ENCODE measurements around the gene ZBTB9.

Gene ZBTB9

DNA sequence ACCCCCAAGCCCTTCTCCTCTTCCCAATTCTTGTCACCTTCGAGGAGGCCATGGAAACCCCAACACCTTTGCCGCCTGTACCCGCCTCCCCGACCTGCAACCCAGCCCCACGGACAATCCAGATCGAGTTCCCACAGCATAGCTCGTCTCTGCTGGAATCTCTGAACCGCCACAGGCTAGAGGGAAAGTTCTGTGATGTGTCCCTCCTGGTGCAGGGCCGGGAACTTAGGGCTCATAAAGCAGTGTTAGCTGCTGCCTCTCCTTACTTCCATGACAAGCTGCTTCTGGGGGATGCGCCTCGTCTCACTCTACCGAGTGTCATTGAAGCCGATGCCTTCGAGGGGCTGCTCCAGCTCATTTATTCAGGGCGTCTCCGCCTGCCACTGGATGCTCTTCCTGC is 675 bp downstream of the ZBTB9 start:
- H3K9me3 ChIP-seq (ENCODE audit: low read length) = no peaks in the 10 kb centered on the region
- H3K4me1 ChIP-seq (ENCODE audit: insufficient read depth, low read length, severe bottlenecking) = peaks cover 19% of the 10 kb centered on the region
- H3K79me2 ChIP-seq (ENCODE audit: insufficient read depth, low read length) = no peaks in the 10 kb centered on the region
- peak overlapping the region; percentile 78 for H3K4me3 ChIP-seq (ENCODE audit: low read depth, low read length, poor library complexity, severe bottlenecking)
- no peaks in the 10 kb centered on the region for H4K20me1 ChIP-seq (ENCODE audit: insufficient read depth, low read length)
- H3K36me3 ChIP-seq (ENCODE audit: insufficient read depth, low read length) = peaks cover 12% of the 10 kb centered on the region; the same call in 1 of the 2 replicates
- no peak overlapping the region for H2AFZ ChIP-seq (ENCODE audit: low read length)
- TF ChIP-seq, protein P1, sequence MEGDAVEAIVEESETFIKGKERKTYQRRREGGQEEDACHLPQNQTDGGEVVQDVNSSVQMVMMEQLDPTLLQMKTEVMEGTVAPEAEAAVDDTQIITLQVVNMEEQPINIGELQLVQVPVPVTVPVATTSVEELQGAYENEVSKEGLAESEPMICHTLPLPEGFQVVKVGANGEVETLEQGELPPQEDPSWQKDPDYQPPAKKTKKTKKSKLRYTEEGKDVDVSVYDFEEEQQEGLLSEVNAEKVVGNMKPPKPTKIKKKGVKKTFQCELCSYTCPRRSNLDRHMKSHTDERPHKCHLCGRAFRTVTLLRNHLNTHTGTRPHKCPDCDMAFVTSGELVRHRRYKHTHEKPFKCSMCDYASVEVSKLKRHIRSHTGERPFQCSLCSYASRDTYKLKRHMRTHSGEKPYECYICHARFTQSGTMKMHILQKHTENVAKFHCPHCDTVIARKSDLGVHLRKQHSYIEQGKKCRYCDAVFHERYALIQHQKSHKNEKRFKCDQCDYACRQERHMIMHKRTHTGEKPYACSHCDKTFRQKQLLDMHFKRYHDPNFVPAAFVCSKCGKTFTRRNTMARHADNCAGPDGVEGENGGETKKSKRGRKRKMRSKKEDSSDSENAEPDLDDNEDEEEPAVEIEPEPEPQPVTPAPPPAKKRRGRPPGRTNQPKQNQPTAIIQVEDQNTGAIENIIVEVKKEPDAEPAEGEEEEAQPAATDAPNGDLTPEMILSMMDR (IDR thresholded peaks at IDR 0.05; ENCODE audit: low read length) = no peak
- no peak for TF ChIP-seq EZH2 (IDR thresholded peaks at IDR 0.05; ENCODE audit: borderline replicate concordance, low read length)
- peak overlapping the region; percentile 74 for H3K9ac ChIP-seq (ENCODE audit: low read length)
- no peaks in the 10 kb centered on the region for H3K27me3 ChIP-seq (ENCODE audit: insufficient read depth, low read length)
- peak overlapping the region; percentile 66 for H3K4me2 ChIP-seq (ENCODE audit: low read length)
- no peak overlapping the region for H3K27ac ChIP-seq (ENCODE audit: low read depth, low read length, poor library complexity, severe bottlenecking)
- no peaks in the 10 kb centered on the region for H3K9me2 ChIP-seq (ENCODE audit: low read depth, low read length)
- H3F3A ChIP-seq (ENCODE audit: insufficient read depth, low read length) = no peaks in the 10 kb centered on the region

DNA sequence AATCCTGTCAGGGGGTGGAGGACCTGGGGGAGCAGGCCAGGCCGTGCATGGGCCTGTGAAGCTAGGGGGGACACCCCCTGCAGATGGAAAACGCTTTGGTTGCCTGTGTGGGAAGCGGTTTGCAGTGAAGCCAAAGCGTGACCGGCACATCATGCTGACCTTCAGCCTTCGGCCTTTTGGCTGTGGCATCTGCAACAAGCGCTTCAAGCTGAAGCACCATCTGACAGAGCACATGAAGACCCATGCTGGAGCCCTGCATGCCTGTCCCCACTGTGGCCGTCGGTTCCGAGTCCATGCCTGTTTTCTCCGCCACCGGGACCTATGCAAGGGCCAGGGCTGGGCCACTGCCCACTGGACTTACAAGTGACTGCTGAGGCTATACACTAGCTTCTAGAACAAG is 1.8 kb downstream of the ZBTB9 start:
- Histone ChIP-seq H2AFZ (ENCODE audit: low read length) (no peak overlapping the region), H3K79me2 (ENCODE audit: insufficient read depth, low read length) (no peaks in the 10 kb centered on the region), H3F3A (ENCODE audit: insufficient read depth, low read length) (no peaks in the 10 kb centered on the region), H3K9me2 (ENCODE audit: low read depth, low read length) (no peaks in the 10 kb centered on the region), H3K36me3 (ENCODE audit: insufficient read depth, low read length) (peaks cover 12% of the 10 kb centered on the region; the same call in 1 of the 2 replicates), H3K9ac (ENCODE audit: low read length) (no peak overlapping the region), H3K9me3 (ENCODE audit: low read length) (no peaks in the 10 kb centered on the region), H4K20me1 (ENCODE audit: insufficient read depth, low read length) (no peaks in the 10 kb centered on the region), H3K4me3 (ENCODE audit: low read depth, low read length, poor library complexity, severe bottlenecking) (no peak overlapping the region), H3K4me2 (ENCODE audit: low read length) (no peak overlapping the region), H3K27me3 (ENCODE audit: insufficient read depth, low read length) (no peaks in the 10 kb centered on the region), H3K4me1 (ENCODE audit: insufficient read depth, low read length, severe bottlenecking) (peaks cover 19% of the 10 kb centered on the region), H3K27ac (ENCODE audit: low read depth, low read length, poor library complexity, severe bottlenecking) (no peak overlapping the region)
- TF ChIP-seq, protein P1 (IDR thresholded peaks at IDR 0.05; ENCODE audit: low read length) = no peak
- no peak for TF ChIP-seq EZH2 (IDR thresholded peaks at IDR 0.05; ENCODE audit: borderline replicate concordance, low read length)

DNA sequence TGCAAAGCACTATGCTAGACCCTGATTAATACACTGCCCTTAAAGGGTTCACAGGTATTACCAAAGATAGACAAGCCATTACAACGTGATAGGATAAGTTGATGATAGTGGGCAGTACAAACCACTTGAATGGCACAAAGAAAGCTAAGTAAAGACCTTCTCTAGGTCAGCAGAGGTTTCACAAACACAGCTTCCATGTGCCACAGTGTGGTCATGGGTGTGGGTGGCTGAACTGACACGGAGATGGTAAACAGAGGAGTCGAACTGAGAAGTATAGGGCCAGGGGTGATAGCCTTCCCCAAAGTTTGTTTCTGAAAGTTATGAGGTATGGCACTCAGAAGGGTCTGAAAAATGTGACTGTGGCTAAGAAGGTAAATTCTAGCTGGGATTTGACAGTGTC is 4.3 kb downstream of the ZBTB9 start:
- Histone ChIP-seq H2AFZ (ENCODE audit: low read length) (no peak overlapping the region), H3K36me3 (ENCODE audit: insufficient read depth, low read length) (peaks cover 12% of the 10 kb centered on the region; the same call in 1 of the 2 replicates), H4K20me1 (ENCODE audit: insufficient read depth, low read length) (no peaks in the 10 kb centered on the region), H3K4me2 (ENCODE audit: low read length) (no peak overlapping the region), H3K79me2 (ENCODE audit: insufficient read depth, low read length) (no peaks in the 10 kb centered on the region), H3K27ac (ENCODE audit: low read depth, low read length, poor library complexity, severe bottlenecking) (no peak overlapping the region), H3K4me1 (ENCODE audit: insufficient read depth, low read length, severe bottlenecking) (peaks cover 9% of the 10 kb centered on the region), H3K4me3 (ENCODE audit: low read depth, low read length, poor library complexity, severe bottlenecking) (no peak overlapping the region), H3F3A (ENCODE audit: insufficient read depth, low read length) (no peaks in the 10 kb centered on the region), H3K9me2 (ENCODE audit: low read depth, low read length) (no peaks in the 10 kb centered on the region), H3K27me3 (ENCODE audit: insufficient read depth, low read length) (no peaks in the 10 kb centered on the region; the same call in 1 of the 2 replicates), H3K9me3 (ENCODE audit: low read length) (no peaks in the 10 kb centered on the region), H3K9ac (ENCODE audit: low read length) (no peak overlapping the region)
- TF ChIP-seq EZH2 (IDR thresholded peaks at IDR 0.05; ENCODE audit: borderline replicate concordance, low read length) = no peak

DNA sequence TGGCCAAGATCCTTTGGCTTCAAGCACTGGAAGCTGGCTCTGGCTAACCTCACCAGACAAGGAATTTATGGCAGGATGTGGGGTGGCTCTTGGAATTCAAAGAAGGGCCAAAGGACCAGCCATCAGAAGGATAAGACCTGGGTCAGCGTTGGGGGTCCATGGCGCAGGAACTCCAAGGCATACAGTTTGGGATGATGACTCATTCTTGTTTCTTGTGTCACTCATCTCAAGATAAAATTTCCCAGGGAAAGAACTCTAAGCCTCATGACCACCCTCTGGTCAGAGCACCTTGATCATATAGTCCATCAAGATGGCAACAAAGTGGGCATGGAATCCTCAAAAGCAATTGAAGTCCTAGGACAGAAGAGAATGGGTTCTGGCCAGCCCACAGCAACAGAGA is 4.8 kb downstream of the ZBTB9 start:
- Histone ChIP-seq H3K9me3 (ENCODE audit: low read length) (no peaks in the 10 kb centered on the region), H3K79me2 (ENCODE audit: insufficient read depth, low read length) (no peaks in the 10 kb centered on the region), H3F3A (ENCODE audit: insufficient read depth, low read length) (no peaks in the 10 kb centered on the region), H4K20me1 (ENCODE audit: insufficient read depth, low read length) (no peaks in the 10 kb centered on the region), H3K36me3 (ENCODE audit: insufficient read depth, low read length) (peaks cover 12% of the 10 kb centered on the region; the same call in 1 of the 2 replicates), H3K4me3 (ENCODE audit: low read depth, low read length, poor library complexity, severe bottlenecking) (no peak overlapping the region), H3K27me3 (ENCODE audit: insufficient read depth, low read length) (no peaks in the 10 kb centered on the region; the same call in 1 of the 2 replicates), H3K4me1 (ENCODE audit: insufficient read depth, low read length, severe bottlenecking) (peaks cover 8% of the 10 kb centered on the region), H3K9ac (ENCODE audit: low read length) (no peak overlapping the region), H3K27ac (ENCODE audit: low read depth, low read length, poor library complexity, severe bottlenecking) (no peak overlapping the region), H3K9me2 (ENCODE audit: low read depth, low read length) (no peaks in the 10 kb centered on the region), H2AFZ (ENCODE audit: low read length) (no peak overlapping the region), H3K4me2 (ENCODE audit: low read length) (no peak overlapping the region)
- TF ChIP-seq EZH2 (IDR thresholded peaks at IDR 0.05; ENCODE audit: borderline replicate concordance, low read length) = no peak
- TF ChIP-seq, protein P1 (IDR thresholded peaks at IDR 0.05; ENCODE audit: low read length) = no peak

Measured in OCI-LY1 (cell line).